ENCODE results near the gene AOPEP. TPM values are rescaled to one million over a fixed set of nuclear protein-coding genes. Genes with fewer than 3 reads are reported as not detected.
"Not testable (repeated sequence)": the region's sequence is repeated elsewhere in the genome, so short reads cannot be mapped to it uniquely, and the experiment has no call there.

The AOPEP gene
- polyA plus RNA-seq, 1 donor from 2014 or later, result 10.0 TPM

GRCh38 chr9:94830071-94830604, 103.6 kb downstream of the AOPEP start:
- not testable (repeated sequence) for H3K27me3 ChIP-seq (ENCODE audit: insufficient read depth, low read depth, low read length); H3K9me3 ChIP-seq (ENCODE audit: low read length); H4K20me1 ChIP-seq (ENCODE audit: insufficient read depth); H3K4me3 ChIP-seq (ENCODE audit: low read length); H2AFZ ChIP-seq (ENCODE audit: low read depth, low read length); H3K27ac ChIP-seq (ENCODE audit: low read length); H3K9me2 ChIP-seq (ENCODE audit: insufficient read depth, low read length); H3K36me3 ChIP-seq (ENCODE audit: insufficient read depth, low read length); H3F3A ChIP-seq (ENCODE audit: insufficient read depth, low read length, poor library complexity, severe bottlenecking); H3K79me2 ChIP-seq (replicated peaks; ENCODE audit: insufficient read depth, low read length); H3K4me2 ChIP-seq (ENCODE audit: low read length); H3K9ac ChIP-seq (ENCODE audit: low read length)

GRCh38 chr9:94833802-94834201, 107.3 kb downstream of the AOPEP start:
- H3F3A ChIP-seq (ENCODE audit: insufficient read depth, low read length, poor library complexity, severe bottlenecking), result no peaks in the 10 kb centered on the region
- H4K20me1 ChIP-seq (ENCODE audit: insufficient read depth), result no peaks in the 10 kb centered on the region
- no peaks in the 10 kb centered on the region for H3K9me2 ChIP-seq (ENCODE audit: insufficient read depth, low read length)
- H3K36me3 ChIP-seq (ENCODE audit: insufficient read depth, low read length), result no peaks in the 10 kb centered on the region
- no peak overlapping the region for H3K4me2 ChIP-seq (ENCODE audit: low read length)
- no peaks in the 10 kb centered on the region for H3K79me2 ChIP-seq (replicated peaks; ENCODE audit: insufficient read depth, low read length)
- H3K27me3 ChIP-seq (ENCODE audit: insufficient read depth, low read depth, low read length), result no peaks in the 10 kb centered on the region
- no peak for TF ChIP-seq TAF1 (IDR thresholded peaks at IDR 0.05; ENCODE audit: low read depth)
- TF ChIP-seq RAD21 (conservative IDR thresholded peaks at IDR 0.05), result no peak
- H3K4me3 ChIP-seq (ENCODE audit: low read length), result no peak overlapping the region
- H3K27ac ChIP-seq (ENCODE audit: low read length), result no peak overlapping the region
- H3K9me3 ChIP-seq (ENCODE audit: low read length), result no peaks in the 10 kb centered on the region
- no peak overlapping the region for H3K9ac ChIP-seq (ENCODE audit: low read length)
- no peak overlapping the region for H2AFZ ChIP-seq (ENCODE audit: low read depth, low read length)

GRCh38 chr9:94837404-94837803, 110.9 kb downstream of the AOPEP start:
- Histone ChIP-seq H3K9me3 (ENCODE audit: low read length) (peaks cover 5% of the 10 kb centered on the region), H4K20me1 (ENCODE audit: insufficient read depth) (no peaks in the 10 kb centered on the region), H3K79me2 (replicated peaks; ENCODE audit: insufficient read depth, low read length) (no peaks in the 10 kb centered on the region), H3K9ac (ENCODE audit: low read length) (no peak overlapping the region), H3K4me3 (ENCODE audit: low read length) (no peak overlapping the region), H2AFZ (ENCODE audit: low read depth, low read length) (no peak overlapping the region), H3K27me3 (ENCODE audit: insufficient read depth, low read depth, low read length) (no peaks in the 10 kb centered on the region), H3K4me2 (ENCODE audit: low read length) (no peak overlapping the region), H3K9me2 (ENCODE audit: insufficient read depth, low read length) (no peaks in the 10 kb centered on the region), H3K36me3 (ENCODE audit: insufficient read depth, low read length) (no peaks in the 10 kb centered on the region), H3F3A (ENCODE audit: insufficient read depth, low read length, poor library complexity, severe bottlenecking) (no peaks in the 10 kb centered on the region), H3K27ac (ENCODE audit: low read length) (no peak overlapping the region)
- TF ChIP-seq EZH2 (IDR thresholded peaks at IDR 0.05; ENCODE audit: borderline replicate concordance, insufficient read depth, low read length, poor library complexity, severe bottlenecking) (no peak), POLR2AphosphoS5 (IDR thresholded peaks at IDR 0.05) (no peak), TAF1 (IDR thresholded peaks at IDR 0.05; ENCODE audit: low read depth) (no peak), CTCF (IDR thresholded peaks at IDR 0.05; ENCODE audit: poor library complexity, severe bottlenecking) (no peak), RAD21 (conservative IDR thresholded peaks at IDR 0.05) (no peak), EP300 (conservative IDR thresholded peaks at IDR 0.05; ENCODE audit: poor library complexity, severe bottlenecking) (no peak), MXI1 (conservative IDR thresholded peaks at IDR 0.05; ENCODE audit: poor library complexity, severe bottlenecking) (no peak), SMC3 (conservative IDR thresholded peaks at IDR 0.05; ENCODE audit: poor library complexity) (no peak), REST (IDR thresholded peaks at IDR 0.05; ENCODE audit: borderline replicate concordance) (no peak)
